OCI-LY3 (cell line): ENCODE results near the gene ZSCAN21.

ENCODE experiments used
- EZH2phosphoT487 ChIP-seq: fragments of 200-600 bp; shearing (Covaris generic); IDR thresholded peaks from 2 replicates; pipeline ENCODE4 v1.6.1; 2018; ENCODE audit warnings: antibody characterized with exemption, mixed run types, low read depth
- TF ChIP-seq, protein P1 (sequence below): fragments of 200-600, 300-600 bp; sonication (generic); IDR thresholded peaks from 2 replicates; pipeline ENCODE4 v1.5.1; 2014; ENCODE audit warnings: antibody characterized with exemption, low read length, low read depth

DNA sequence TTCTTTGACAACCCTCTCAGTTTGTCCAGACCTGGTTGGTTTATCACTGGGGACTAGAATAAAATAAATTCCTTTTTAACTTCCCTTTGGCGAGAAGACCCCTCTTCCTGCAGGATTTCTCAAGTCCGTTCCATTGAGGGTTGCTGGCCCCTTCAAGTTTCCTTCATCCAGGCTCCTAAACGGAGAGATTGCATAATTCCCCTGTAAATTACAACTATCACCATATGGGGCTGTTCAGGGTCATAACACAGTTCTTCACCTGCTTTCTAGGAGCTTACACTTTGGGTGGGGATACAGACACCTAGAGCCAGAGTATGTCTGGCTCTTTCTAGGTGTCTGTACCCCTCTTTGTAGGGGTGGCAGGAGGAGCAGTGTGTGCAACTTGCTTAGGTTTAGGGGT is 35.9 kb downstream of the ZSCAN21 start:
- TF ChIP-seq, protein P1, sequence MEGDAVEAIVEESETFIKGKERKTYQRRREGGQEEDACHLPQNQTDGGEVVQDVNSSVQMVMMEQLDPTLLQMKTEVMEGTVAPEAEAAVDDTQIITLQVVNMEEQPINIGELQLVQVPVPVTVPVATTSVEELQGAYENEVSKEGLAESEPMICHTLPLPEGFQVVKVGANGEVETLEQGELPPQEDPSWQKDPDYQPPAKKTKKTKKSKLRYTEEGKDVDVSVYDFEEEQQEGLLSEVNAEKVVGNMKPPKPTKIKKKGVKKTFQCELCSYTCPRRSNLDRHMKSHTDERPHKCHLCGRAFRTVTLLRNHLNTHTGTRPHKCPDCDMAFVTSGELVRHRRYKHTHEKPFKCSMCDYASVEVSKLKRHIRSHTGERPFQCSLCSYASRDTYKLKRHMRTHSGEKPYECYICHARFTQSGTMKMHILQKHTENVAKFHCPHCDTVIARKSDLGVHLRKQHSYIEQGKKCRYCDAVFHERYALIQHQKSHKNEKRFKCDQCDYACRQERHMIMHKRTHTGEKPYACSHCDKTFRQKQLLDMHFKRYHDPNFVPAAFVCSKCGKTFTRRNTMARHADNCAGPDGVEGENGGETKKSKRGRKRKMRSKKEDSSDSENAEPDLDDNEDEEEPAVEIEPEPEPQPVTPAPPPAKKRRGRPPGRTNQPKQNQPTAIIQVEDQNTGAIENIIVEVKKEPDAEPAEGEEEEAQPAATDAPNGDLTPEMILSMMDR: no peak
- TF ChIP-seq EZH2phosphoT487: no peak
